H1 (cell line): ENCODE data around the gene BLOC1S4.

Experiments
- CBX8 ChIP-seq: fragments of 300-800, 300-1000 bp; sonication (generic); IDR thresholded peaks from 2 replicates; pipeline ENCODE4 v1.7.1; 2016; ENCODE audit warnings: low read depth, low read length, borderline replicate concordance
- CHD1 ChIP-seq: IDR thresholded peaks from 2 replicates; pipeline ENCODE4 v1.6.1; 2012; ENCODE audit warnings: low read depth, low read length, improper control_type of control experiment
- FOSL1 ChIP-seq: IDR thresholded peaks from 2 replicates; pipeline ENCODE4 v1.6.1; 2011; ENCODE audit warnings: mild to moderate bottlenecking, low read depth, low read length, moderate library complexity; ENCODE audit not compliant: insufficient read depth
- GABPA ChIP-seq: IDR thresholded peaks from 2 replicates; pipeline ENCODE4 v1.6.1; 2011; ENCODE audit warnings: mild to moderate bottlenecking, low read length, moderate library complexity, borderline replicate concordance; ENCODE audit not compliant: insufficient read depth
- KDM1A ChIP-seq: fragments of 200-600, 300-600 bp; sonication (generic); IDR thresholded peaks from 2 replicates; pipeline ENCODE4 v1.7.1; 2016; ENCODE audit warnings: mild to moderate bottlenecking, low read length, borderline replicate concordance
- KDM5A ChIP-seq: fragments of 200-600 bp; IDR thresholded peaks from 2 replicates; pipeline ENCODE4 v1.7.1; 2012; ENCODE audit warnings: mild to moderate bottlenecking, low read length, inconsistent platforms, mixed read lengths
- MAX ChIP-seq: IDR thresholded peaks from 2 replicates; pipeline ENCODE4 v1.6.1; 2012; ENCODE audit warnings: inconsistent platforms
- POLR2A ChIP-seq, 2 experiments: IDR thresholded peaks; 1 replicate in 1 of 2; 2 replicates in 1 of 2; pipeline ENCODE4 v1.6.1; 2011; ENCODE audit warnings: low read depth in 2 of 2, low read length in 2 of 2, mild to moderate bottlenecking in 2 of 2; ENCODE audit errors: control extremely low read depth in 1 of 2
- RXRA ChIP-seq: IDR thresholded peaks from 2 replicates; pipeline ENCODE4 v1.6.1; 2011; ENCODE audit warnings: low read depth, mild to moderate bottlenecking, low read length, moderate library complexity; ENCODE audit not compliant: insufficient read depth
- SP2 ChIP-seq: IDR thresholded peaks from 2 replicates; pipeline ENCODE4 v1.6.1; 2012; ENCODE audit warnings: mild to moderate bottlenecking, low read length, inconsistent platforms
- TAF1 ChIP-seq: IDR thresholded peaks from 2 replicates; pipeline ENCODE4 v1.6.1; 2011; ENCODE audit warnings: mild to moderate bottlenecking, low read depth, low read length
- TF ChIP-seq, protein P1 (sequence below), 3 experiments: IDR thresholded peaks; 1 replicate in 2 of 3; 2 replicates in 1 of 3; pipeline versions ENCODE4 v1.5.1 to v1.6.1; 2011; ENCODE audit warnings: low read length in 3 of 3, mild to moderate bottlenecking in 3 of 3, inconsistent platforms in 2 of 3, low read depth in 1 of 3, moderate library complexity in 1 of 3; ENCODE audit not compliant: insufficient read depth in 1 of 3; ENCODE audit errors: control extremely low read depth in 1 of 3

GRCh38 chr4:6739920-6740319, 23.9 kb downstream of the BLOC1S4 start:
- no peak for TF ChIP-seq GABPA
- no peak for TF ChIP-seq SP2
- TF ChIP-seq, protein P1, sequence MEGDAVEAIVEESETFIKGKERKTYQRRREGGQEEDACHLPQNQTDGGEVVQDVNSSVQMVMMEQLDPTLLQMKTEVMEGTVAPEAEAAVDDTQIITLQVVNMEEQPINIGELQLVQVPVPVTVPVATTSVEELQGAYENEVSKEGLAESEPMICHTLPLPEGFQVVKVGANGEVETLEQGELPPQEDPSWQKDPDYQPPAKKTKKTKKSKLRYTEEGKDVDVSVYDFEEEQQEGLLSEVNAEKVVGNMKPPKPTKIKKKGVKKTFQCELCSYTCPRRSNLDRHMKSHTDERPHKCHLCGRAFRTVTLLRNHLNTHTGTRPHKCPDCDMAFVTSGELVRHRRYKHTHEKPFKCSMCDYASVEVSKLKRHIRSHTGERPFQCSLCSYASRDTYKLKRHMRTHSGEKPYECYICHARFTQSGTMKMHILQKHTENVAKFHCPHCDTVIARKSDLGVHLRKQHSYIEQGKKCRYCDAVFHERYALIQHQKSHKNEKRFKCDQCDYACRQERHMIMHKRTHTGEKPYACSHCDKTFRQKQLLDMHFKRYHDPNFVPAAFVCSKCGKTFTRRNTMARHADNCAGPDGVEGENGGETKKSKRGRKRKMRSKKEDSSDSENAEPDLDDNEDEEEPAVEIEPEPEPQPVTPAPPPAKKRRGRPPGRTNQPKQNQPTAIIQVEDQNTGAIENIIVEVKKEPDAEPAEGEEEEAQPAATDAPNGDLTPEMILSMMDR (IDR thresholded peaks at IDR 0.05; ENCODE audit: control extremely low read depth in 1 of 3, insufficient read depth in 1 of 3, low read depth in 1 of 3, low read length in 3 of 3), result no peak
- TF ChIP-seq CHD1, result no peak
- no peak for TF ChIP-seq POLR2A (IDR thresholded peaks at IDR 0.05; ENCODE audit: control extremely low read depth in 1 of 2, low read depth in 2 of 2, low read length in 2 of 2)
- no peak for TF ChIP-seq TAF1
- TF ChIP-seq KDM5A, result no peak
- no peak for TF ChIP-seq FOSL1
- TF ChIP-seq RXRA, result no peak
- no peak for TF ChIP-seq CBX8
- no peak for TF ChIP-seq KDM1A
- no peak for TF ChIP-seq MAX
